A673 (cell line): ENCODE data around the gene CGB3. TPM values are rescaled to one million over a fixed set of nuclear protein-coding genes. Genes with fewer than 3 reads are reported as not detected.
A peak's percentile ranks its signal among the peaks of the same experiment; 100 is the strongest.
"Not testable (repeated sequence)": the region's sequence is repeated elsewhere in the genome, so short reads cannot be mapped to it uniquely, and the experiment has no call there.

ENCODE experiments used
- BruUV-seq: library from RNA; stranded (reverse); fragments of 400-500 nt; replicated peaks from 2 replicates; lab custom pipeline; 2021; lab: Mats Ljungman, UMichigan
- CTCF ChIA-PET: fragments of 300-600 bp; sonication (Branson Sonifier 250); formaldehyde crosslinking; loops from one replicate; lab custom pipeline; 2022; ENCODE audit warnings: antibody characterized with exemption; lab: Charles Lee
- POLR2A ChIA-PET: fragments of 300-600 bp; sonication (Branson Sonifier 250); formaldehyde crosslinking; loops from one replicate; lab custom pipeline; 2022; ENCODE audit warnings: antibody characterized with exemption; ENCODE audit not compliant: low non-redundant PET; lab: Charles Lee
- DNase-seq: peaks from one replicate; pipeline ENCODE4 v3.0.0-alpha.2; 2015; ENCODE audit warnings: low spot score
- H3K27ac ChIP-seq: fragments of 200-600 bp; sonication (generic); 2 replicates; pipeline ENCODE4 v1.5.1; 2016; ENCODE audit warnings: mixed run types, low read depth, mild to moderate bottlenecking, mixed read lengths, antibody characterized with exemption, low read length; ENCODE audit not compliant: poor library complexity, severe bottlenecking
- H3K27me3 ChIP-seq: fragments of 200-600 bp; sonication (generic); replicated peaks from 2 replicates; pipeline ENCODE4 v1.6.1; 2017; ENCODE audit warnings: mixed run types, low read depth, mild to moderate bottlenecking, mixed read lengths, antibody characterized with exemption, low read length; ENCODE audit not compliant: insufficient read depth, poor library complexity
- H3K36me3 ChIP-seq: fragments of 200-600 bp; sonication (generic); 2 replicates; pipeline ENCODE4 v1.6.1; 2016; ENCODE audit warnings: mixed run types, mild to moderate bottlenecking, mixed read lengths, antibody characterized with exemption, low read length; ENCODE audit not compliant: insufficient read depth, poor library complexity, severe bottlenecking
- H3K4me1 ChIP-seq: fragments of 200-600 bp; sonication (generic); 2 replicates; pipeline ENCODE4 v1.6.1; 2017; ENCODE audit warnings: mixed run types, mild to moderate bottlenecking, mixed read lengths, antibody characterized with exemption, low read length; ENCODE audit not compliant: insufficient read depth, poor library complexity, severe bottlenecking
- H3K4me3 ChIP-seq: fragments of 200-600 bp; sonication (generic); 2 replicates; pipeline ENCODE4 v1.5.1; 2016; ENCODE audit warnings: low read depth, mixed run types, mild to moderate bottlenecking, mixed read lengths, low read length; ENCODE audit not compliant: poor library complexity, severe bottlenecking
- H3K9me3 ChIP-seq: fragments of 200-600 bp; sonication (generic); 2 replicates; pipeline ENCODE4 v1.6.1; 2016; ENCODE audit warnings: mixed run types, low read depth, mild to moderate bottlenecking, mixed read lengths, antibody characterized with exemption, low read length; ENCODE audit not compliant: poor library complexity, severe bottlenecking
- CTCF ChIP-seq: fragments of 300-800, 200-600 bp; sonication (generic); conservative IDR thresholded peaks from 2 replicates; pipeline ENCODE4 v1.5.1; 2017; ENCODE audit warnings: low read depth, mild to moderate bottlenecking, antibody characterized with exemption, low read length, moderate library complexity, mixed read lengths
- intact Hi-C: fragments of 100-400 bp; cut with micrococcal nuclease; formaldehyde crosslinking; loops from one replicate; pipeline ENCODE4 v1.10.0; 2022; ENCODE audit not compliant: unreplicated experiment
- total RNA-seq: library from RNA; stranded (reverse); gene quantifications from 2 replicates; pipeline ENCODE4 v1.2.3, GENCODE V29; 2021

CGB3 gene
- total RNA-seq, 1 experiment from 2014 or later: not detected

DNA sequence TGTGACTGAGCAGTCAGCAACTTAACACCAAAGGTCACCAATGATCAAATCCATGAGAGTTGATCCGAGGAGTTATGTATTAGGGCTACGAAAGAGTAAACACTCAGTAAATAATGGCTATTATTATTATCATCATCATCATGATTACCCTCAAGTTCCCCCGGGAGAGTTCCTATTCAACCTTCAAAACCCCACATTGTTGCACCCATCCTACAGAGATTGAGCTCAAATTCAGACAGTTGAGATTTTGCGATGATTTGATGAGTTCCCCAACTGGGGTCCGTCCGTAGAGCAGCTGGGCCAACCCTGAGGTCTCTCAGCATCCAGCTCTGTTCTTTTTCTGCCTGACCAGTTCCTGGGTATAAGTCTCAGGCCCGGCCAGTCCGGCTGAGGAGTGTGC lies 14.0 kb upstream of the CGB3 start:
- H3K27ac ChIP-seq, H3K4me1 ChIP-seq, H3K36me3 ChIP-seq, H3K27me3 ChIP-seq, intact Hi-C loops, CTCF ChIA-PET, H3K9me3 ChIP-seq, DNase-seq, POLR2A ChIA-PET, H3K4me3 ChIP-seq, BruUV-seq: not testable (repeated sequence)

DNA sequence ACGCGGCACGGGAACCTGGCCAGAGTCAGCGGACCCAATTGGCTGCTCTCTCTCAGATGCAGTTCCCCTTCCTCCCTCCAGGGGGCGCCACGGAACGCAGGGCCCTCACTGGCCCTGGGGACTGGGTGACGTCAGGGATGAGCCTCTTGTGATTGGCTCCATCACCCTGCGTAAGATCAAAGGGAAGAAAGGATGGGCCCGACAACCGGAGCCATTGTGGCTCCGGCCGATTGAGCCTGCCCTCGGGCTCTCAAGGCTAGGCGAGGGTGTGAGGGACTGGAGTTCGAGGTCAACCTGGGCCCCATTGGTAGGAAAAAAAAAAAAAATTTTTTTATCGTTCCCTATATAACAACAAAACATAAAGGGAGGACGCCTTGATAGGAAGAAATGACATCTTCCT lies 12.7 kb upstream of the CGB3 start, which contains the start of gene CGB1:
TSS of gene CGB1 (minus strand) at position 81 of the 400 bp plus-strand sequence. CDS start 184 bp downstream, outside the sequence.
- H3K9me3 ChIP-seq, H3K4me3 ChIP-seq, POLR2A ChIA-PET, CTCF ChIA-PET, H3K4me1 ChIP-seq, H3K36me3 ChIP-seq, BruUV-seq, H3K27ac ChIP-seq, H3K27me3 ChIP-seq, intact Hi-C loops: not testable (repeated sequence)
- peak; percentile 63 for DNase-seq
- TF ChIP-seq CTCF: peak; percentile 71

DNA sequence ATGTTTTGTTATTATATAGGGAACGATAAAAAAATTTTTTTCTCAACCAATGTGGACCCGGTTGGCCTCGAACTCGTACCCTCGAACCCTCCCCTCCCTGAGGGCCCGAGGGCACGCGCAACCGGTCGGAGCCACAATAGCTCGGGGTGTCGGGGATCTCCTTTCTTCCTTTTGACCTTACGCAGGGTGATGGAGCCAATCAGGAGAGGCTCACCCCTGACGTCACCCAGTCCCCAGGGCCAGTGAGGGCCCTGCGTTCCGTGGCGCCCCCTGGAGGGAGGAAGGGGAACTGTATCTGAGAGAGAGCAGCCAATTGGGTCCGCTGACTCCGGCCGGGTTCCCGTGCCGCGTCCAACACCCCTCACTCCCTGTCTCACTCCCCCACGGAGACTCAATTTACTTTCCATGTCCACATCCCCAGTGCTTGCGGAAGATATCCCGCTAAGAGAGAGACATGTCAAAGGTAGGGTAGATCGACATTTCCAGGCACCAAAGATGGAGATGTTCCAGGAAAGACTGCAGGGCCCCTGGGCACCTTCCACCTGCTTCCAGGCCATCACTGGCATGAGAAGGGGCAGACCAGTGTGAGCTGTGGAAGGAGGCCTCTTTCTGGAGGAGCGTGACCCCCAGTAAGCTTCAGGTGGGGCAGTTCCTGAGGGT lies 7.6 kb upstream of the CGB3 start, which contains the start of gene CGB2:
TSS of gene CGB2 (plus strand) at position 249 of the 660 bp plus-strand sequence. CDS start at position 455, 206 bp downstream.
- peak; percentile 63 for TF ChIP-seq CTCF
- POLR2A ChIA-PET: not testable (repeated sequence)
- DNase-seq: peak; percentile 62

GRCh38 chr19:49030323-49030722 lies 6.2 kb upstream of the CGB3 start:
- H3K27me3 ChIP-seq, intact Hi-C loops, H3K4me3 ChIP-seq, H3K4me1 ChIP-seq, H3K27ac ChIP-seq, CTCF ChIA-PET, BruUV-seq, DNase-seq, H3K9me3 ChIP-seq, POLR2A ChIA-PET, H3K36me3 ChIP-seq: not testable (repeated sequence)

More for the DNA sequence above, 7.6 kb upstream of the CGB3 start, which contains the start of gene CGB2:
- intact Hi-C loops, H3K36me3 ChIP-seq, H3K4me3 ChIP-seq, H3K4me1 ChIP-seq, H3K27me3 ChIP-seq, BruUV-seq, H3K27ac ChIP-seq, H3K9me3 ChIP-seq: not testable (repeated sequence)
- CTCF ChIA-PET: interaction anchor here (0.6 kb wide), 1 partner anchor 53 kb away, joined by 3 read pairs; no protein-coding TSS in a partner anchor

DNA sequence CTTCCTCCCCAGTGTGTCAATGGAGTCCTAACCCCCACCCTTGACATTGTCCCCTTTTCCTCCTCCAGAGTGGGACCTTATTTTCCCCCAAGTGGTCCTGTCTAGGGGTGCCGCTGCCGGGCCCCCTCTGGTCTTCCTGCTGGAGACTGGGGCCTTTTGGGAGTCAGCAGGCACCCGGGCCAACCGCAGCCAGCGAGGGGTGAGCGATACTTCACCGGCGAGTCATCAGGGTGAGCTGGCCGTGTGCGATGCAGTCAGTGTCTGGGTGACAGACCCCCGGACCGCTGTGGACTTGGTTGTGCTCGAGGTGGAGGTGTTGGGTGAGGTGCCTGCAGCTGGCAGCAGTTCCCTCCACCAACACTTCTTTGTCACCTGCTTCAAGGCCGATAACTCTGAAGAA lies 5.6 kb upstream of the CGB3 start:
- BruUV-seq, H3K27me3 ChIP-seq, H3K4me1 ChIP-seq, DNase-seq, intact Hi-C loops, H3K36me3 ChIP-seq, H3K4me3 ChIP-seq, H3K27ac ChIP-seq, POLR2A ChIA-PET, H3K9me3 ChIP-seq, CTCF ChIA-PET: not testable (repeated sequence)

DNA sequence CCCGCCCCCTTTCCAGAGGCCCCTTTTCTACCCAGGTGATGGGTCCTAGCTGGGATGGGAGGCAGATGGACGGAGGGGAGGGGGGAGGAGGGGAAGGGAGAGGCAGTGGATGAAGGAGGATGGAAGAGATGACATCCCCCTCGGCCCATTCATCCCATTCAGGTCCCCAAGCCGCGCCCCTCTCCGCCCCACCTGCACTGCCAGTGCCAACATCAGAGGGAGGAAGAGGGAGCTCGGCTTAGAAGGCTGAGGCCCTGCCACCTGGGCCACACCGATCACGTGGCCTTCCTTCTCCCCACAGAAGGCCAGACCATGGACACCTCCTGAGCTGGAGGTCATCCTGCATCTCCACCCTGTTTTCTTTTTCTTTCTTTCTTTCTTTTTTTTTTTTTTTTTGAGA lies 4.6 kb upstream of the CGB3 start:
- H3K27me3 ChIP-seq, POLR2A ChIA-PET, H3K9me3 ChIP-seq, H3K4me1 ChIP-seq, DNase-seq, H3K27ac ChIP-seq, CTCF ChIA-PET, intact Hi-C loops, H3K36me3 ChIP-seq, H3K4me3 ChIP-seq, BruUV-seq: not testable (repeated sequence)
